ENCODE results near the gene ARID4B.
"Not testable (repeated sequence)": the region's sequence is repeated elsewhere in the genome, so short reads cannot be mapped to it uniquely, and the experiment has no call there.

The ARID4B gene

GRCh38 chr1:235239851-235240250 is 88.1 kb downstream of the ARID4B start:
- FAIRE-seq: no peak

GRCh38 chr1:235238558-235238957 is 89.4 kb downstream of the ARID4B start:
- DNase-seq (ENCODE audit: insufficient read length, low spot score): no peak
- no peak for FAIRE-seq

More at GRCh38 chr1:235239851-235240250, 88.1 kb downstream of the ARID4B start:
- DNase-seq (ENCODE audit: insufficient read length, low spot score): no peak

DNA sequence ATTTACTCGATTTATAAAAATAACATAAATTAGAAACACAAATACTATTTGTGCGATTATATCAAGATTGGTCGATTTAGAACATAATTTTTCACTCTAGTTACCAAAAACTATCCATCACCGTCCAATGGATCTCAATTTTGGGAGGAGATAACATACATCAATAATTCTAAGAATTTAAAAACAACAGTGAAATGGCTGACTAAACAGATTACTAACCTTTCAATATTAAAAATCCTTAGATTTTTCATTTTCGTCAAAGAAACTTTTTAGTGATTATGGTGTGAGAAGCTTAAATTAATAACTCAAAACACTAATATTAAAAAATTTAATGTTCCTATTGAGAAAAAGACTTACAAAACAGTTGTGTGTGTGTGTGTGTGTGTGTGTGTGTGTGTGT is 91.9 kb downstream of the ARID4B start:
- FAIRE-seq: no peak
- no peak for DNase-seq (ENCODE audit: insufficient read length, low spot score)

- FAIRE-seq (no peak), DNase-seq (ENCODE audit: insufficient read length, low spot score) (no peak)
Measured at GRCh38 chr1:235229868-235230267, 98.1 kb downstream of the ARID4B start.

DNA sequence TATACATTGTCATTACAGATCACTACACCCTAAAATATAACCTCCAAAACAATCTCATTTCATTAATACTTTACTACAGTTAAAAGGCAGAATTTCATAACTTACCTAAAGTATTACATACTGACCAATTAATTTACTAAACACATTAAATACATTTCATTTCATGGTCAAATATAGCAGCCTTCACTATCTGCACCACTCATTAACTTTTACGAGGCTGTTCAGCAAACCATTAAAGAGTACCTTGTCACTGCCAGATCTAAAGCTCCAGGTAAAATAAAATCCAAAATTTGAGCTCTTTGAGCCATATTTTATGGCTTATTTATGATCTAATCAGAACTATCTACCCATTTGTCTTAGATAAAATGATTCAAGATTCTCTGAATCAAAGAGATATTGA is 100.6 kb downstream of the ARID4B start:
- no peak for FAIRE-seq
- DNase-seq (ENCODE audit: insufficient read length, low spot score): no peak

DNA sequence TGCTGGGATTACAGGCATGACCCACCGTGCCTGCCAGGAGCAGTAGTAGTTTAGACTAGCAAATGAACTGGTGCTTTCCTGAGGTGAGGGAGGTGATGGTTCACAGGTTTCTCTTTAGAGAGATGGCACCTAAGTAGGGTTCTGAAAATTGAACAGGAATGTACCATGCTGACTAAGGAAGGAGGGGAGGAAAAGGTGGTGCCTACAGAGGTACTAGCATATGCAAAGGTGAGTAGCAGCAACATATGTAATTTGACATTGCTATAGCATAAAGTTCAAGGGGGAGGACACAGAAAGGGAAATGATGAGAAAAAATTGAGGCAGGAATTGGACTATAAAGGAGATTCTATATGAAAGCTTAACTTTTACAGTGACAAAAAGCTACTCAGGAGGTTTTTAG is 101.0 kb downstream of the ARID4B start:
- no peak for FAIRE-seq

GRCh38 chr1:235225299-235225698 is 102.7 kb downstream of the ARID4B start:
- FAIRE-seq (no peak), DNase-seq (ENCODE audit: insufficient read length, low spot score) (no peak)

More for the DNA sequence above, 101.0 kb downstream of the ARID4B start:
- DNase-seq (ENCODE audit: insufficient read length, low spot score): no peak

GRCh38 chr1:235221653-235222375 is 106.2 kb downstream of the ARID4B start:
- DNase-seq (ENCODE audit: insufficient read length, low spot score) (no peak), FAIRE-seq (no peak)

DNA sequence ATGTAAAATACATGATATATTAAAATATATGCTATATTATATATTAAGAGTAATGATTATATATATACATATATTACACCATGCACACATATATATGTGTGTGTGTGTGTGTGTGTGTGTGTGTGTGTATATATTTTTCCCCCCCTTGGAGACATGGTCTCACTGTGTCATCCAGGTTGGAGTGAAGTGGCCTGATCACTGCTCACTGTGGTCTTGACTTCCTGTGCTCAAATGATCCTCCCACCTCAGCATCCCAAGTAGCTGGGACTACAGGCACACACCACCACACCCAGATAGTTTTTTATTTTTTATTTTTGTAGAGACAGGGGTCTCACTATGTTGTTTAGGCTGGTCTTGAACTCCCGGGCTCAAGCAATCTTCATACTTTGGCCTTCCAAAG is 112.5 kb downstream of the ARID4B start:
- FAIRE-seq (no peak), DNase-seq (ENCODE audit: insufficient read length, low spot score) (no peak)

DNA sequence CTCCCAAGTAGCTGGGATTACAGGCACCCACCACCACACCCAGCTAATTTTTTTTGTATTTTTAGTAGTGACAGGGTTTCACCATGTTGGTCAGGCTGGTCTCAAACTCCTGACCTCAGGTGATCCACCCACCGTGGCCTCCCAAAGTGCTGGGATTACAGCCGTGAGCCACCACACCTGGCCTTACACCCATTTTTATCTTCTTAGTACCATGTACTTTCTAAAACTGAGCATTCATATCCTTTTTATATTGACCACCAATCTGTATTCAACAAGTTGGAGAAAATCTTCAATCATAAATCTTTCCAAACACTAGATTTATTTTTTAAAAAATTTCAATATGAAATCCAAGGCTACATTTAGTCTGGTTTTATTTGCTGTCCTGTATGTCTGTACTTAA is 113.0 kb downstream of the ARID4B start:
- not testable (repeated sequence) for DNase-seq (ENCODE audit: insufficient read length, low spot score); FAIRE-seq

DNA sequence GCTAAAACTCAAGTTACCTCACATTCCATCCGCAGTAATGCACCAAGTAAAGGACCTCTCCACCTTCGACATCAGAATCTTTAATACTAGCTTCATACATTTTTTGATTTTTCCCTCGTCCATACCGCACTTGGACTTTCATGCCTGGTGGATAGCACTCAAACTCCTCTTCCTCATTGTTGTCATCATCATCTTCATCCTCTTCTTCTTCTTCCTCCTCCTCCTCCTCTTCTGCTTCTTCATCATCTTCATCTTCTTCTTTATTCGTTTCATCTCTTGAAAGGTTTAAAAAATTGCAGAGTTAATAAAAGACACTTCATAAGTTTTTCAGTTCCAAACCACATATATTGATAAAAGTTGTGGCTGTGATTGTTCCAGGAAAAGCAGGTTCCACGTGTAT is 114.2 kb downstream of the ARID4B start:
- DNase-seq (ENCODE audit: insufficient read length, low spot score): no peak
- no peak for FAIRE-seq

GRCh38 chr1:235211517-235211916 is 116.5 kb downstream of the ARID4B start:
- no peak for DNase-seq (ENCODE audit: insufficient read length, low spot score)
- no peak for FAIRE-seq

GRCh38 chr1:235207209-235207565 is 120.8 kb downstream of the ARID4B start:
- no peak for DNase-seq (ENCODE audit: insufficient read length, low spot score)
- FAIRE-seq: no peak

GRCh38 chr1:235206533-235207208 is 121.3 kb downstream of the ARID4B start:
- FAIRE-seq: no peak

GRCh38 chr1:235205687-235206086 is 122.3 kb downstream of the ARID4B start:
- FAIRE-seq: no peak
- no peak for DNase-seq (ENCODE audit: insufficient read length, low spot score)

More at GRCh38 chr1:235206533-235207208, 121.3 kb downstream of the ARID4B start:
- DNase-seq (ENCODE audit: insufficient read length, low spot score): no peak

GRCh38 chr1:235203428-235203827 is 124.6 kb downstream of the ARID4B start:
- DNase-seq (ENCODE audit: insufficient read length, low spot score) (no peak), FAIRE-seq (no peak)

GRCh38 chr1:235202447-235202846 is 125.5 kb downstream of the ARID4B start:
- FAIRE-seq; DNase-seq (ENCODE audit: insufficient read length, low spot score): not testable (repeated sequence)

GRCh38 chr1:235199441-235199840 is 128.5 kb downstream of the ARID4B start:
- FAIRE-seq: no peak
- peak; percentile 36 for DNase-seq (ENCODE audit: insufficient read length, low spot score)

DNA sequence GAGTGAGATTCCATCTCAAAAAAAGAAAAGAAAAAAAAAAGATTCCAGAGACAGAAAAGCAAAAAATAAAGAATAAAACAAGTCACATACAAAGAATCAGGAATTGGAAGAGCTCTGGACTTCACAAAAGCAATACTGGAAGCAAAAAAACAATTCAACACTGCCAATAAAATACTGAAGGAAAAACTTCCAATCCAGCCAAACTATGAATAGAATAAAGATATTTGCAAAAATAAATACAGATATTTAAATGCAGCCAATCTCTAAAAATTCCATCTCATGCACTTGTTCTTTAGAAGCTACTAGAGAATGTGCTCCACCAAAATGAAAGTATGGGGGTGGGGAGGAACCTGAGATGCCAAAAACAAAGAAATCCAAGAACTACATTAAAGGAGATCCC is 137.5 kb downstream of the ARID4B start:
- no peak for DNase-seq (ENCODE audit: insufficient read length, low spot score)
- FAIRE-seq: no peak

DNA sequence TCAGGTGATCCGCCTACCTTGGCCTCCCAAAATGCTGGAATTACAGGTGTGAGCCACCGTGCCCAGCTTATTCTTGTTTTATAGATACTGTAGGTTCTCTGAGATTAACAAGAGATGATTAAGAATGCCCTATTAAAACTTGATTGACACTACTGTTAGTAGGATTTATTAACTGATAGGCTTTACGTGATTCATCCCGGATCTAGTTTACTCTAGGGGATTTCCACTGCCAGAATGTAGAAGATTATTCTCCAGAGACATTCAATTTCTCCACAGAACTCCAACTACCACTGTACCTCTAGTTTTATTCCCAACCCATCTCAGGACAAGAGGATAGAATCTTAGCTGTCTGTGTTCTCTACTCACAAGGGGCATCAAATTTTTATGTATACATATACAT is 140.7 kb downstream of the ARID4B start:
- FAIRE-seq (no peak), DNase-seq (ENCODE audit: insufficient read length, low spot score) (no peak)

DNA sequence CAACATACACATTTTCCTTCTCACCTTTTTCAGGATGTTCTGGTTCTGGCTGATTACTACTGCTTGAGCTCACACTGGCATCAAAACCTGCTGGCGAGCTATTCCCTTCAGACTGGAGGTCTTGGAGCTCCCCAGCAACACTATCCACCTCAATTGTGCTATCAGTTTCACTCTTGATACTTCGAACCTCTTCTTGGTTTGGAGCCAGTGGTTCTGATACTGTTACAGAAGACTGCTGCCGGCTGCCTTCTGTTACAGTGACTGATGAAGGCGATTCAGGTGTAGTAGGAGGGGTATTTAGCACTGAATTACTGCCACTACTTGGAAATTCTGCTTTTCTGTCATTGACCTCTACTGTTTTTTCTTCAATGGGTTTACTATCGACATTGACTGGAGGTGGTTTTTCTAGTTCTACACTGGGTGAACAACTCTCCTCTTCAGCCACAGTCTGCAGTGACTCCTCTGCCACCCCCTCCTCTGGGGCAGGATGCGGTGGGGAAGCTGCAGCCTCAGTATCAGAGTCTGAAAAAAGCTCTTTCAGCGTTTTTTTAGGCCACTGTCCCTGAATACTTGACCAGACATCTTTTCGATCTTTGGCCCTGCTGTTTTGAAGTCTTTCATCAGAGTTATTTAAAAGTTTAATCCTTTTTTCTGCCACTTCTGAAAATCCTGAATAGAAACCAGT is 146.3 kb downstream of the ARID4B start:
- DNase-seq (ENCODE audit: insufficient read length, low spot score): no peak
- no peak for FAIRE-seq
